T47D (cell line): ENCODE data around the gene BPIFB3.

Experiments
- DNase-seq, 2 experiments: peaks; one replicate each; pipeline versions ENCODE4 v3.0.0 to v3.0.0-alpha.2; 2011 to 2012; ENCODE audit warnings: low read depth in 1 of 2, low spot score in 1 of 2
- JUND ChIP-seq: IDR thresholded peaks from 2 replicates; pipeline ENCODE4 v1.6.1; 2012; ENCODE audit warnings: low read depth
- in situ Hi-C: cut with HindIII; loops from 2 replicates; pipeline ENCODE4 v1.10.0; 2016; ENCODE audit warnings: low sequenced_read_pairs, low pct_unique_long_range_greater_than_20kb

BPIFB3 gene

DNA sequence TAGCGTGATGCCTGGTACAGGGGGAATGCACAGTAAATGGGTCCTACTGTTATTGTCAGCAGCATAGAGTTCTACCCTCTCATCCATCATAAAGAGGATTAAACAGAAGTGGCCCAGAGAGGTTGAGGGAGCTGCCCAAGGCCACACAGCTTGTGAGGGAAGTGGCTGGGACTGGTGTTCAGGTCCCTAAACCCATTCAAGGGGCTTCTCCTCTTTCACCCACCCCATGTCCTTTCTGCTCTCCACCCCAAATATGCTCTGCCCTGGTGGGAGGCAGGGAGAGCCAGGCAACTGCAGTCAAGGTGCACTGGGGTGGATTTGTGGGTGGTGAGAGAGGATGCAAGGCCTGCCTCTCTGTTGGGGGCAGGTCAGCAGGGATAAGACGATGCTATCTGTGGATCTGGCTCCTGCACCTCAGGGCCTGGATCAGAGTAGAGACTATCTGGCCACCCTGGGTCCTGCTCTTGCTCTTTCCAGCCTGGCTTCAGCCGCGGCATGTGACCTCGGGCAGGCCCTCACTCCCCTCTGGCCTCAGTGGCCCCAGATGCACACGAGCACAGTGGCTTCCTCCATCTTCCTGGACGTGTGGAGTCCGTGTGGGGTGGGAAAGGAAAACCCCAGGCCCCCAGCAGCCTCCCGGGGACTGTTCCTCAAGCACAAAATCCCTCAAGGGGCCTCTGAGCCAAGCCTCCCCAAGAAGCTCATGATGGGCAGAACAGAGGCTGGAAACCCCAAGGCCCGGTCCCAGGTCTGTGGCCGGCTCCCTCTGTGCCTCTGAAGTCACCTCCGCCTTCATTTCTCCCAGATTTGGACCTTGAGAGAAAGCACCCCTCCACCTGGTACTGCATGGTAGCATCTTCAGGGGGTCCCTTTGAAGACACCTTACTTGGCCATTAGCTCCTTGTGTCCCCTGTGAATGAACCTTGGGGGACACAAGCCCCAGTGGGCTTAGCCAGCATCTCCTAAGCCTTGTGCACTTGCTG, 25.6 kb upstream of the BPIFB3 start:
- DNase-seq = no peak
- in situ Hi-C loops = no loop called here
- TF ChIP-seq JUND = no peak

DNA sequence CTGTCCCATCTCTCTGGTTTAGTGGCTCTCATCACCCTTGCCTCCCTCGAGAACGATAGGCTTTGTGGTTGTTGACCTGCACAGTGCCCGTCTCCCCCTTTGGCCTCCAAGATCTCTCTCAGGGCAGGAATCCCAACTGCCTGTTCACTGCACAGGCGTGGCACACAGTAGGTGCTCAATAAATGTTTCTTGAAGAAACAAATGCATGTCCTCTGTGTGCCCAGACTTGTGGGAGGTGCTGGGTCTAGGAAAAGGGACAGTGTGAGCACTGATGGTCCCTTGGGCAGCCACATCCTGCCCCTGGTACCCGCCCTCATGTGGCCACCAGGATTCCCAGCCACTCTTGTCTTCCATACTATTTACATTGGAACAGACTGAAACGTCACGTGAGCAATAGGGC, 24.8 kb upstream of the BPIFB3 start:
- DNase-seq = no peak
- in situ Hi-C loops = no loop called here
- no peak for TF ChIP-seq JUND

DNA sequence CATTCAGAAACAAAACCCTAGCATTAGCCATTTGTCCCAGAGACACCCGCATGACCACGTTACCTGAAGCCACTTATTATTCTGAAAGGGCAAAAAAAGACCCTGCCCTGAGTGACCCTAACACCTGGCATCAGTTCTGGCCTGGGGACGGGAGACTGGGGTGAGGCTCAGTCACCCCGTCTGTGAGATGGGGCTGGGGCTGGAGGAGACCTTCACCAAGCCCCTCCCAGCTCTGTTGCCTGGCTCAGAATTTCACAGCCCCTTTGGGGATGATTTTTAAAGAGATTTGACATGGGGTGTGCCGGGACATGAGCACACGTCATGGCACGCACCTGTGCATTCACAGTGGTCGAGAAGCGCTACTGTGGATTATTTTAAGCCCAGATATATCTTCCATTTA, 23.6 kb upstream of the BPIFB3 start:
- no peak for DNase-seq
- TF ChIP-seq JUND = no peak
- in situ Hi-C loops = no loop called here

DNA sequence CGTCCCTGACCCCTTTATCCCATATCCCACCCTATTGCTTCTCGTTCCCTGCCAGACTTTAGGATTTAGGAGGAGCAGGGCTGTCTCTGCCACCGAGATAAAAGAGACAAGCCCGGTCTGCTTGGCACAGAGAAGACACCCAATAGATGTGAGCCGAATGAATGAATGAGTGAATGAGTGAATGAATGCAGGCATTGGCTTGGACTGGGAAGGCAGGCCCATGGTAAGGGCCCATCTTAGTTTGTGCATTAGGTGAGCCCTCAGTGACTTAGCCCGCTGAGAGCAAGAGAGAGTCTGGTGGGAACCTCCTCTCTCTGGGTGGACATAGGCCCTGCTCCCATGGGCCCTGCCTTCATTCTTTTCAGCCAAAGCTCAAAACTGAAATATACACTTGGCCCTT, 23.1 kb upstream of the BPIFB3 start:
- DNase-seq = no peak
- TF ChIP-seq JUND = no peak
- in situ Hi-C loops = no loop called here

DNA sequence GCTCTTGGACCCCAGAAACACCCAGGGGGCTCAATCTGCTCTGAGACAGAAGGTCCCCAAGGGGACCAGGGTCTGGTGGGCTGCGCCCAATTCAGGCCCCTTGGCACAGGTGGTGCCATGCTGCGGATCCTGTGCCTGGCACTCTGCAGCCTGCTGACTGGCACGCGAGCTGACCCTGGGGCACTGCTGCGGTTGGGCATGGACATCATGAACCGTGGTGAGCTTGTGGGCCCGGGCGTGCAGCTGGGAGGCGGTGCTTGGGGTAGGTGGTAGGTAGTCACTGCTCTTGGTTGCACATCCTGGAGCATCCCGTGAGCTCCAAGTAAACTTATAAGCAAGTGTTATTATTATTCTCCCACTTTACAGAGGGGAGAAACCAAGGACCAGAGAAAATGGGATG, 22.2 kb upstream of the BPIFB3 start, which contains the start of gene BPIFB6:
TSS of gene BPIFB6 (plus strand) at position 118 of the 400 bp plus-strand sequence. CDS start at position 118, 0 bp downstream.
- no peak for TF ChIP-seq JUND
- in situ Hi-C loops = no loop called here
- DNase-seq = no peak

DNA sequence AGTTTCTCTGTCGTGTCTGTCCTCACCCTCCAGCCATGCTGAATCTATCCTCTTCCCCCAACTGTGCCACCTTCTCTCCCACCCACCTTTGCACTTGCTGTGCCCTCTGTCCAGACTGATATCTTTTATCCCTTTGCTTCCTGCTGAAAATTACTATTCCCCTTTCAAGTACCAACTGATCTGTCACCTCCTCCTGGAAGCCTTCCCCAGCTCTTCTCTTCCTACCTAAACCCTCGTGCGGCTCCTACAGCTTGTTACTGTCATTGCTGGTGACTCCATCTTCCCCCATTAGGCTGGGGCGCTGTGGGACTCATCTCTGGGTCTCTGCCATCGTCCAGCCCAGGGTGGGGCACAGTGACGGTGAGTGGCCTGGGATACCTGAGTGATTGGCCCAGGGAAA, 21.1 kb upstream of the BPIFB3 start:
- in situ Hi-C loops = no loop called here
- DNase-seq = no peak
- no peak for TF ChIP-seq JUND

DNA sequence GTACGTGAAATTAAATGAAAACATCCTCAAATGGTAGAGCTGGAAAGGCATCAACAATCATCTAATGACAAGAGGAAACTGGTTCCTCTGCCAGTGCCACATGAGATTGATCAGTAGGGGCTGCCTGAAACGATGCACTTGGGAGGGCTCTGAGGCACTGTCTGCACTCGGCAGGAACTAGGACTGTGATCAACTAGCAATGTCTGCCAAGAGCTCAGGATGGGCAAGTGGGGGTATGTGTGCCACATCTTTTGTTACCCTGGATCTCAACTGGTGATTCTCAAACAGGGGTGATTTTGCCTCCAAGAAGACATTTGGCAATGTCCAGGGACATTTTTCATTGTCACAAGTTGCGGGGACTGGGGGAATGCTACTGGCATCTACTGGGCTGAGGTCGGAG, 20.3 kb upstream of the BPIFB3 start:
- no peak for TF ChIP-seq JUND
- in situ Hi-C loops = no loop called here
- no peak for DNase-seq

DNA sequence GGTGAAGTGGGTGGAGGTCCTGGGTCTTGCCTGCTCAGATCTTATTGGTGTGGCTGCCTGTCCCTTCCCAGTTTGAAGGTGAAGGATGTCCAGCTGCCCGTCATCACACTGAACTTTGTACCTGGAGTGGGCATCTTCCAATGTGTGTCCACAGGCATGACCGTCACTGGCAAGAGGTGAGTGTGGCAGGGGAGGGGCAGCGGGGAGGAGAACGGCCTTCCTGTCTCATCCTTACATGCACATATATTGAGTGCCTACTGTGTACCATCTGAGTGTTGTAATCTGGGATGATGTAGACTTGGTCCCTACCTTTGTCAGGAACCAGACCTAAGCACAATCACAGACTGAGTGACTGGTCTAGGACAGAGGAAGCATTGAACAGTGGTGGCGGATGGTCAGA, 19.6 kb upstream of the BPIFB3 start:
- in situ Hi-C loops = no loop called here
- TF ChIP-seq JUND = no peak
- no peak for DNase-seq

DNA sequence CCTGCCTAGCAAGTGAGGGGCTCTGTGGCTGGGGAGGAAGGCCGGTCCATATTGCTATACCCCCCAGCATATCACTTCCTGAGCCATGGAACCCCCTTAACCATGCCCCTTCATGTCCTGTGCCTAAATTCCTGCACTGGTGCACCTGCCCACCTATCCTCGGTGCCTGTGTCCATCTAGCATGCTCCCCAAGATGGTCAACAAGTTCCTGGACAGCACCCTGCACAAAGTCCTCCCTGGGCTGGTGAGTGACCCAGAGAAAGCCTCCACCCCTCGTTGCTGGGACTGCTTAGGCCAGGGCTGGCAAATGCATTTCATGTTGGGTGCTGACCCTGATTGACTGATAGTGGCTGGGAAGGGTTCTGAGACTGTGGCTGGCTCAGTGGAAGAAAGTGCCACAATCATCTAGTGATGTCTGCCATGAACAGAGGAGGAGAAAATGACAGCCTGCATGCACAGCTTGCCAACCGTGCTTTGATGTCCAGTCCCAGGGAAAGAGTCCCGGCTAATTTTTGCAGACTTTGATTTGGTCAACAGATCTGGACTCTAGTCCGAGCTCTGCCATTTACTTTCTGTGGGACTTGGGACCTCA, 18.7 kb upstream of the BPIFB3 start:
- no peak for DNase-seq
- in situ Hi-C loops = no loop called here
- no peak for TF ChIP-seq JUND

DNA sequence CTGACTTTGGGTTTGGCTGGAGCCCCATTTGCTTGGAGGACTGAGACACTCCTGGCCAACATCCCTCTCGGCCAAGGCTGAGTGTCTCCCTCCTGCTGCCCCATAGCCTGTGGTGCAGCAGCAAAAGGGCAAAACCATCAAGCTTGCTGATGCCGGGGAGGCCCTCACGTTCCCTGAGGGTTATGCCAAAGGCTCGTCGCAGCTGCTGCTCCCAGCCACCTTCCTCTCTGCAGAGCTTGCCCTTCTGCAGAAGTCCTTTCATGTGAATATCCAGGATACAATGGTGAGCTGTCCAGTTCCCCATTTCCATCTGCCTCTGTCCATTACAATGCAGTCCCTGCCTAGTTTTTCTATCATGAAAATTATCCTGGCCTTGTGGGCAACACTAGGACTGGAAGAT, 16.2 kb upstream of the BPIFB3 start:
- no peak for TF ChIP-seq JUND
- in situ Hi-C loops = no loop called here
- DNase-seq = no peak

DNA sequence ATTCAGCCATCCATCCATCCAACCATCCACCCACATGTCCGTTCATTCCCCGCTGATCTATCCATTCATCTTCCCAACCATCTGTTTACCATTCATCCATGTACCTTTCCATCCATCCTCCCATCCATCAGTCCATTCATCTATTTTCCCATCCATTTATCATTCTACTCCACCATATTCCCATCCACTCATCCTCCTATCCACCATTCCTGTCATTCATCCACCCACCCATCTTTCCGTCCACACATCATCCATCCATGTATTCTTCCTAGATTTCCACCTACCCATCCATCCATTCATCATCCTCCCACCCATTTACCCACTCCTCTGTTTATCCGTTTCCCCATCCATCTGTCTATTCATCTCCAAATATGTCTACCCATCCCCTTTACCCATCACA, 15.5 kb upstream of the BPIFB3 start:
- in situ Hi-C loops = no loop called here
- DNase-seq = no peak
- TF ChIP-seq JUND = no peak

DNA sequence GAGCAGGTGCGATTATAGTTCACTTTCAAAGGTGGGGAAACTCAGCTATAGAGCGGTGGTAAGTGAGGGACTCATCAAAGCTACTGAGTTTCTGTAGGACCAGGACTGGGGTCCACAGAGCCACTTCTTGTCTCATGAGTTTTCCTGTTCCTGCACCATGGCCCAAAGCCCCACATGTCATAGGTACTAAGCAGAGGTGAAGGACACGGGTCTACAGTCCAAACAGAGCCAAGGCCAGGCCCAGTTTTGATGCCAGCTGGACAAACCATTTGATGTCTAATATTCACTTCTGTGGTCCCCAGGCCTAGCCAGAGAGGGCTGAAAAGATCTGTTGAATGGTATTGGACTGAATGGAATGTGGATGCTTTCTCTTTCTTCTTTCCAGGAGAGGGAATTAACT, 11.3 kb upstream of the BPIFB3 start:
- no peak for DNase-seq
- no peak for TF ChIP-seq JUND
- in situ Hi-C loops = no loop called here

DNA sequence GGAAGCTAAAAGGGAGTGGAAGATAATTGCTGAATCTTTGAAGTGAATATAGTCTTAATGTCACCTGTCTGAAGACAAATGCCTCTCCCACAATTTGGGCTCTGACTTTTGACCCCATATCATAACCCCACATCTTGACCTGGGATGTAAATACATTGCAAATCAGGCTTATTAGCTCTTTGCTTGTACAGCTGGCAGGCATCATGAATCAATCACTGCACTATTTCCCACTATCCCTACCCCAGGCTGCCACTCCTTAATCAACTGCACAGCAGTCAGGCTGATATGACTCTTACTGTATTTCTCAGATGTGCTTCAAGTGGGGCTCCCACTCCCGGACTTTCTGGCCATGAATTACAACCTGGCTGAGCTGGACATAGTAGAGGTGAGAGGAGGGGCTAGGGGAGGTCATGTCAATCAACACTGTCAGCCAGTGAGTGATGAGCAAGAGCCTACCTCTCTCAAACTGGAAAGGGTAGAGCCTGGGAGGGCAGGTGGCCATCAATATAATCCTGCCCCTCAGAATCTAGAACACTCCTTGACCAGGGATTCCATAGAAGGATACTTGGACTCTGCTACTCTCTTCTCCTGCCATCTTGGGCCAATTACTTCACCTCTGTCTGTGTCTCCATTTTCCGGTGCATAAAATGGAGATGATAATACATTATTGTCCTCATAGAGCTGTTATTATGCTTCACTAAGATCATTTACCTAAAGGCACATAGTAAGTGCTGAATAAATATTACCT, 10.5 kb upstream of the BPIFB3 start:
- TF ChIP-seq JUND = no peak
- DNase-seq = no peak
- in situ Hi-C loops = no loop called here
